ENCODE measurements around the gene R3HDM4. TPM values are rescaled to one million over a fixed set of nuclear protein-coding genes. Genes with fewer than 3 reads are reported as not detected.

R3HDM4 gene
- polyA plus RNA-seq, 1 experiment = 24.0 TPM

GRCh38 chr19:947090-947706 is 34.2 kb upstream of the R3HDM4 start:
- Histone ChIP-seq H3K4me3 (ENCODE audit: low read depth, low read length) (no peak overlapping the region), H3K9me3 (ENCODE audit: control insufficient read depth, insufficient read depth, low read length) (peaks cover 7% of the 10 kb centered on the region; the same call in 1 of the 2 replicates), H3K27me3 (ENCODE audit: control insufficient read depth, insufficient read depth, low read length) (no peaks in the 10 kb centered on the region), H3K27ac (ENCODE audit: low read depth, low read length) (no peak overlapping the region)
- no peak for TF ChIP-seq CTCF (IDR thresholded peaks at IDR 0.05; ENCODE audit: low read depth, low read length)
- CTCF ChIA-PET = no interaction called here
- POLR2A ChIA-PET = no interaction called here
- DNase-seq (ENCODE audit: low read depth, low spot score) = no peak

DNA sequence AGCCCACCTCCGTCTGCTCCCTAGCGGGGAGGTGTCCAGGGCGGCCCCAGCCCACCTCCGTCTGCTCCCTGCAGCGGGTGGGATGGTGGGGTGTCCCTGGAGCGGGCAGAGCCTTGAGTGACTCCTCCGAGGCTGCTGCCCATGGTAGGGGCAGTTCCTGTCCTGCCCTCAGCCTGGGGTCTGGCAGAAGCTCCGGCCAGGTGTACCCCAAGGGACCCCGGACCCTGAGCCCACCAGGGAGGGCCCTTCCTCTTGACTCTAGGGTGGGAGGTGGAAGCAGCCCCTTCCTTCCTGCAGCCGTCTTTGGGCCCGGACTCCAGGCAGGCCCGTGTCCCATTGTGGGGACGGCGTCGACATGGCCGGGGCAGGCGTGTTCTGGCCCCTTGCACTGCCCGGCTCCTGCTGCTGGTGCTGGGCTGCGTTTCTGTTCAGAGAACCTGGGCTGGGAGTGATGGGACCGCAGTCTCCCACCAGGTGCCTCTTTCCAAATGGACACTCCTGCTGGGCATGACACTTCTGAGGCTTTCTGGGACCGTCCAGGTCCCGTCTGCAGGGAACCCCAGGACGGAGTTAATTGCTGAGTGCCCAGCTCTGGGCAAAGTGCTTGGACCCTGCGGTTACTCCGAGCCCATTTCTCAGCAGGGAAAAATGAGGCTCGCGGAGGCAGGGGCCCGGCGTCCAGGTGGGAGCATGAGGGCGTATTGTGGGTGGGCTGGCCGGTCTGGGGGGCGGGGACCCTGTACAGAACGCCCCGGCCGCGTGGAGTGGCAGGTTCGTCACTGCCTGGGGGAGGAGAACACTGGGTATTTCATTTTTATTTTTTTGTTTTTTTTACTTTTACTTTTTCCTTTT is 32.6 kb upstream of the R3HDM4 start:
- H3K27ac ChIP-seq (ENCODE audit: low read depth, low read length) = no peak overlapping the region
- no peak overlapping the region for H3K4me3 ChIP-seq (ENCODE audit: low read depth, low read length)
- TF ChIP-seq CTCF (IDR thresholded peaks at IDR 0.05; ENCODE audit: low read depth, low read length) = no peak
- H3K9me3 ChIP-seq (ENCODE audit: control insufficient read depth, insufficient read depth, low read length) = peaks cover 7% of the 10 kb centered on the region; the same call in 1 of the 2 replicates
- no peak for DNase-seq (ENCODE audit: low read depth, low spot score)
- POLR2A ChIA-PET = interaction anchor here (0.5 kb wide), 1 partner anchor 15 kb away, joined by 7 read pairs; no protein-coding TSS in a partner anchor
- CTCF ChIA-PET = no interaction called here
- no peaks in the 10 kb centered on the region for H3K27me3 ChIP-seq (ENCODE audit: control insufficient read depth, insufficient read depth, low read length)

DNA sequence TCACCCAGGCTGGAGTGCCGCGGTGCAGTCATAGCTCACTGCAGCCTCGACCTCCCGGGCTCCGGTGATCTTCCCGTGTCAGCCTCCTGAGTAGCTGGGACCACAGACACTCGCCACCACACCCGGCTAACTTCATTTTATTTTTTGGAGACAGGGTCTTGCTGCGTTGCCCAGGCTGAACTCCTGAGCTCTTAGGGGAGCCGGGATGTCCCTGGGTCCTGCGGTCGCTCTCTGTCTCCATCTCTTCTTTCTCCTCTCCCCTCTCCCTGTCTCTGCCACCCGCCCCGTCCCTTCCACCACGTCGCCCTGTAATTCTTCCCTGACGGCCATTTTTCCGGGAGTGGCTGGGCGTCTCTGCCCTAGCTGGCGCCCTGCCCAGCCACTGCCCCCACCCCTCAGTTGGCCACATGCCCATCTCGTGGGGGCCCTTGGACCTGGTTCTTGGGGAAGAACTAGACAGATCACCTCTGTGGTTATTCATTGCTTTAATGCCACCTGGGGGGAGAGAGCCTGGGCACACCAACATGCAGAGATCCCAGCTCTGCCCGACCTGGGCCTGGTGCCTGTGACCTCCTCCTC is 31.7 kb upstream of the R3HDM4 start:
- TF ChIP-seq CTCF (IDR thresholded peaks at IDR 0.05; ENCODE audit: low read depth, low read length) = no peak
- Histone ChIP-seq H3K27me3 (ENCODE audit: control insufficient read depth, insufficient read depth, low read length) (no peaks in the 10 kb centered on the region), H3K27ac (ENCODE audit: low read depth, low read length) (no peak overlapping the region), H3K4me3 (ENCODE audit: low read depth, low read length) (no peak overlapping the region), H3K9me3 (ENCODE audit: control insufficient read depth, insufficient read depth, low read length) (peaks cover 7% of the 10 kb centered on the region; the same call in 1 of the 2 replicates)
- ChIA-PET CTCF (no interaction called here), POLR2A (no interaction called here)
- DNase-seq (ENCODE audit: low read depth, low spot score) = no peak

DNA sequence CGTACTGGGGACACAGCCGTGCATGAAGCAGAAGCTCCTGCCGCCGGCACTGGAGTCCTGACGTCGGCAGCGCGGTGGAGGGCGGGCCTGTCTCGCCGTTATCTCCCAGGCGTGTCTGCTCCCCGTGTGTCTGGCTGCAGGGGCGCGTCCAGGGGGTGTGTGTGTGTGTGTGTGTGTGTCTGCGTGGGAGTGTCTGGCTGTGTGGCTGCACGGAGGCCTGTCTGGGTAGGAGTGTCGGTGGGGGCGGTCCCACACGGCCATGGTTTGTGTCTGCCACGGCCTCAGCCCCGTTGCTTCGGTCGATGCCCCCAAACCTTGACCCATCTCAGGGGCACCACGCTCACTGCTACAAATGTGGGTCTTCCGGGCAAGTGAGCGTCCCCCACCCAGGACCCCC is 31.1 kb upstream of the R3HDM4 start:
- H3K27ac ChIP-seq (ENCODE audit: low read depth, low read length) = no peak overlapping the region
- peaks cover 7% of the 10 kb centered on the region; the same call in 1 of the 2 replicates for H3K9me3 ChIP-seq (ENCODE audit: control insufficient read depth, insufficient read depth, low read length)
- ChIA-PET CTCF (no interaction called here), POLR2A (no interaction called here)
- H3K27me3 ChIP-seq (ENCODE audit: control insufficient read depth, insufficient read depth, low read length) = no peaks in the 10 kb centered on the region
- no peak overlapping the region for H3K4me3 ChIP-seq (ENCODE audit: low read depth, low read length)
- TF ChIP-seq CTCF (IDR thresholded peaks at IDR 0.05; ENCODE audit: low read depth, low read length) = no peak
- DNase-seq (ENCODE audit: low read depth, low spot score) = no peak
